GM18499 (cell line): Measurements from ENCODE around the gene CAP1.
"Not testable (repeated sequence)": the region's sequence is repeated elsewhere in the genome, so short reads cannot be mapped to it uniquely, and the experiment has no call there.

ENCODE experiments used
- ATAC-seq: cut with Tn5 transposase; IDR thresholded peaks from one replicate; pipeline ENCODE4 v1.9.1; 2021; ENCODE audit warnings: moderate number of reproducible peaks; ENCODE audit not compliant: insufficient read depth, unreplicated experiment

Gene CAP1

GRCh38 chr1:40057310-40058030 lies 16.9 kb downstream of the CAP1 start:
- no peak for ATAC-seq

- ATAC-seq: no peak
These were observed 17.5 kb downstream of the CAP1 start for GRCh38 chr1:40058097-40058452.

DNA sequence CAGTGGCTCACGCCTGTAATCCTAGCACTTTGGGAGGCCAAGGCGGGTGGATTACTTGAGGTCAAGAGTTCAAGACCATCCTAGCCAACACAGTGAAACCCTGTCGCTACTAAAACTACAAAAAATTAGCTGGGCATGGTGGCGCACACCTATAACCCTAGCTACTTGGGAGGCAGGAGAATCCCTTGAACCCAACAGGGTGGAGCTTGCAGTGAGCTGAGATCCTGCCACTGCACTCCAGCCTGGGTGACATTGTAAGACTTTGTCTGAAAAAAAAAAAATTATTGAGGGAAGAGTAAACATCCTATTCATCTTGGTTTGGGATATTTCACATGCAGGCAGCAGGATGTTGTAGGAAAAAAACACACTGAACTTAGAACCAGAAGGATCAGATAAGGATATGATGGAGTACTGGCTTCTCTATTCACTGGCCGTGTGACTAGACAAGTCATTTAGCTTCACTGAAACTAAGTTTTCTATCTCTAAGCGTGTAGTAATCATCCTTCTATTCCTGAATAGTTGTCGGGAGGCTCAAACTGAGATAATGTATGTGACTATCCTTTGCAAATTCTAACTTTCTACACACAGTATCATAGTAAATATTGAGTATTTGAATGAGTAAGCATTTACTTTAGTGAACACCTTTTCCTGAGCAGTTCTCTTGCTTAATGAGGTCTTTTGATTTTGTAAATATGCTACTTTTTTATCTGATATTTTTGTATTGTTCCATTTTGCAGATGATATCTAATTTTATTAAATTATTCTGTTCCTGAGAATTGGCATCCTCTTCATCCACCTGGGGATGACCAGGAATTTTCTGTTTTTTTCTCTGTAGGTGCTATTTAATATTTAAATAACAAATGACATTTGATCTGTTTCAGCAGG lies 18.2 kb downstream of the CAP1 start:
- no peak for ATAC-seq

GRCh38 chr1:40059338-40059959 lies 18.9 kb downstream of the CAP1 start:
- no peak for ATAC-seq

DNA sequence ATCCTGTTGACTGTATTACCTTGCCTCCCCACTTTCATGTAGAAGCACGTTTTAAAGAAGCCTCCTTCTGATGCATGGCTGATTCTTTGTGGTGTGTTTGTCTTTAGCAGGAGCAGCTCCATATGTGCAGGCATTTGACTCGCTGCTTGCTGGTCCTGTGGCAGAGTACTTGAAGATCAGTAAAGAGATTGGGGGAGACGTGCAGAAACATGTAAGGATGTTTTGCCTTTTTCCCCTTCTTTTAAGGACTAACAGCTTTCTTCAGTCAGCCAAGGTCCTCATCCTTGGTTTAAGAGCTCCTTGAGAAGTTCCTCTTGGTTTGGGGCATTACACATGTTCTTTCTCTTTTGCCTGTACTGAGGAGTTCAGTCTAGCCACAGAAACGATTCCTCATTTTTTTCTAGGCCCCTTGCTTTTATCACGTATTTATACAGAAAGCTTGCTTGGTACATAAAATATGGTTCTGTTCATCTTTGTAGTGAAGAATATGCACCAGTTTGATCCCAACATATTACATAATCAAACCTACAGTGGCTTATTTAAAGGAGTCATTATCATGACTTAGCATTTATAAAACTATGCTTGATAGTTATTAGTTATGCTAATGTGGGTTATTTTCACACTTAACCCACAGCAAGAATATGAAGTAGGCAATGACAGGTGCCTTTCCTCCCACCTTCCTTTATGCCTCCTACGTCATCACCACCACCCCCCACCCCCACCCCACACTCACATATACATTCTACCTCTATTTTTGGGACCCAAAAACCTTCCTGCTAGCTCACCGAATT lies 19.6 kb downstream of the CAP1 start:
- no peak for ATAC-seq

GRCh38 chr1:40064797-40065499 lies 24.4 kb downstream of the CAP1 start:
- ATAC-seq: no peak

GRCh38 chr1:40067023-40067422 lies 26.5 kb downstream of the CAP1 start:
- ATAC-seq: no peak

- no peak for ATAC-seq
These were observed 27.3 kb downstream of the CAP1 start for GRCh38 chr1:40067851-40068250.

DNA sequence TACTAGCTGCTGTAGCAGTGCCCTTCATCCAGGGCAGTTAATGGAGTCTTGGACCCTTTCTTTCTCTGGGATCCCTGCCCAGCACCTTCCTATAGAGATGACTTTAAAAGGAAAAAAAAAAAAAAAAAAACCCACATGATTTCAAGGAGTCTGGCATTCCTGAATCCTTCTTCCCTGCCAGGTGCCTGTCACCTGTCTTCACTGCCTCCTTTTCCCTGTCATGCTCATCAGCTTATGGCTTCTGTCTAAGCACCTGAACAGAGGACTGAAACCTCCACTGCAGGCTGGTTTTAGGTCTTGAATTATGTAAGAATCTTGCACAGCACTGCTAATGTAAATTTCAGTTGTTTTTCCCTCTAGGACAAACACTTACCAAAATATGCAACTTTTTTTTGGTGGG lies 31.6 kb downstream of the CAP1 start:
- ATAC-seq: no peak

GRCh38 chr1:40073062-40073461 lies 32.5 kb downstream of the CAP1 start:
- ATAC-seq: no peak

DNA sequence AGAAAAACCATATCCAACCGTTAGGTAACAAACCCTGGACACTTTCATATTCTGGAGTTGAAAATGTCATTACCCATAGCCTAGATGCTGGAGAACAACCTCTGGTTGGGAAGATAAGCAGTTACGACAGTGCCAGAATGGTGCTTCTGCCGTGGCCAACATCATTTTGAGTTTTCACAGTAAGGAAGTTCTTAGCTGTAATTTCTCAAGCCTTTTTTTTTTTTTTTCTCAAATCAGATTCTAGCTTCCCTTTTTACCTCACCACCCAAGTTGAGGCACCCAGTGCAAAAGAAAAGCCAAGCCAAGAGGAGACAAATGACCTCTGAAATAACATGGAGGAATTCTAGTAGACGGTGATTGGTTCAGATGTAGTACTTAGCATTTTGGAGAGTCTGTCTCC lies 34.7 kb downstream of the CAP1 start:
- no peak for ATAC-seq

- no peak for ATAC-seq
These were observed 36.4 kb downstream of the CAP1 start for GRCh38 chr1:40076895-40077312.

DNA sequence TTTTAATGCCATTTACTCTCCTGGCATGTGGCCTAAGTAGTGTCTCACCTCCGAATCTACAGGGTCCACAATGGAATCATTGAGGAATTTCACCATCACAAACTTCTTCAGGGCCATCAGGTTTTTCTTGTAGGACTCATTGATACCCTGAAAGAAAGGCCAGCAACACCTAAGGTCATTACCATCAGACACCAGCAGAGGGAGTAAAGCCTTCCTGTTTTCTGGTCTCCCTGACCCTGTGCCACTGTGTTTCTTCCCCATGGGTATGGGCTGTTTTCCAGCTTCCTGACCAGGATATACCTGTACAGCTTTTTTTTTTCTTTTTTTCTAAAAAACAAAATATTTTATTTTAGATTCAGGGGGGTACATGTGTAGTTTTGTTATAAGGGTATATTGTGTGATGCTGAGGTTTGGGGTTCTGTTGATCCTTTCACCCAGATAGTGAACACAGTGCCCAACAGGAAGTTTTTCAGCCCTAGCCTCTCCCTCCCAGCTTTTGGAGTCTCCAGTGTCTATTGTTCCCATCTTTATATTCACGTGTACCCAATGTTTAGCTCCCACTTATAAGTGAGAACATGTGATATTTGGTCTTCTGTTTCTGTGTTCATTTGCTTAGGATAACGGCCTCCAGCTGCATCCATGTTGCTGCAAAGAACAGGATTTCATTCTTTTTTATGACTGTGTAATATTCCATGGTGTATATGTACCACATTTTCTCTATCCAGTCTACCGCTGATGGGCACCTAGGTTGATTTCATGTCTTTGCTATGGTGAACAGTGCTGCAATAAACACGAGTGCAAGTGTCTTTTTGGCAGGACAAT lies 38.2 kb downstream of the CAP1 start:
- no peak for ATAC-seq

GRCh38 chr1:40079774-40080400 lies 39.4 kb downstream of the CAP1 start:
- ATAC-seq: no peak

DNA sequence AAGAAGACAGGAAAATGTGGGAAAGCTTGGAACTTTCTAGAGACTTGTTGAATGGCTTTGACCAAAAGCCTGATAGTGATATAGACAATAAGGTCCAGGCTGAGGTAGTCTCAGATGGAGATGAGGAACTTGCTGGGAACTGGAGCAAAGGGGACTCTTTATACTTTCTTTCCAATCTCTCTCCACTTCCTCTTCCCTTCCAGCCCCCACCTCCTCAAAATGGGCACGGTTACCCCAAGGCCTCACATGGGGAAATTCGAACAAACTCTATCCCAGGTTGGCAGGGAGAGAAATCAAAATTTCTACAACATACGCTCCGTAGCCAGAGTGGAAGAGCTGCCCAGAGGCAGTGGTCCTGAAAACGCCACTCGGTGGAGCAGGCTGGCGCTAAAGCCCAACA lies 41.3 kb downstream of the CAP1 start:
- ATAC-seq: no peak

DNA sequence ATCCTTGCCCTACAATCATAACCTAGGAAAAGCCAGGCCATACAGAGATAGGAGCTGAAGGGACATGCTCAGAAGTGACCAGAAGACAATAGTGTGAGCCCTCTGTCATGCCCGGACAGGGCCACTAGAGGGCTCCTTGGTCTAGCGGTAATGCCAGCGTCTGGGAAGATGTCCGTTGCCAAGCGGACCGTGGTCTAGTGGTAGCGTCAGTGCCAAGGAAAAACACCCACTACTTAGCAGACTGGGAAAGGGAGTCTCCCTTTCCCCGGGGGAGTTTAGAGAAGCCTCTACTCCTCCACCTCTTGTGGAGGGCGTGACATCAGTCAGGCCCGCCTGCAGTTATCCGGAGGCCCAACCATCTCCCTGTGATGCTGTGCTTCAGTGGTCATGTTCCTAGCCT lies 44.2 kb downstream of the CAP1 start:
- ATAC-seq: not testable (repeated sequence)

DNA sequence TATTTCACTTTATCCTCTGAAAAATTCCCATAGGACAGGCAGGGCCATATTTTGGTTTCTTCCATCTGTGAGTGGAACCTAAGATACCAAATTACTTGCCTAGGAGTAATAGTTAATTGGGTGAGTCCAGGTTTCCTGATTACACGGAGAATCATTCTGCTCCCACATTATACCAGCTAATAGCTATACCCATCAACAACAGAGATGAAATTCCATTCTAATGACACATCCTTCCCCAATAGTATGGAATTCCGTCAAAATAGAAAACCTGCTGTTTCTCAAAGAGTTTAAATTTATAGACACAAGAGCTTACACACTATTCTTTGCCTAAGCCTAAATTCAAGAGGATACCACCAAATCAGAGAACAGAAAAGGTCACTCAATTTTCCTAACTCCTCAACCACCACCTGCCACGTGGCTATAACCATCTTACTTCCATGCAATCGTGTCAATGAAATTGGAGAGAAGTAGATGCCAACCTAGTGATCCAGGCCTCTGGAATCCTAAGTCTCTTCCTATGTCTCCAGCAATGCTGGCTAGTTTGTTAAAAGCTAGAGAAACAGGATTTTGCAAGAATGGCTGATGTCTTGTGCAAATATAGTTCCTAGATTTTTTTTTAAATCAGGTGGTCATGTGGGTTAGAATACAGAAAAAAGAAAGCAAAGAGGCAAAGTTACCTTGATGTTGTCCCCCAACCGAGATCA lies 50.3 kb downstream of the CAP1 start:
- ATAC-seq: no peak

DNA sequence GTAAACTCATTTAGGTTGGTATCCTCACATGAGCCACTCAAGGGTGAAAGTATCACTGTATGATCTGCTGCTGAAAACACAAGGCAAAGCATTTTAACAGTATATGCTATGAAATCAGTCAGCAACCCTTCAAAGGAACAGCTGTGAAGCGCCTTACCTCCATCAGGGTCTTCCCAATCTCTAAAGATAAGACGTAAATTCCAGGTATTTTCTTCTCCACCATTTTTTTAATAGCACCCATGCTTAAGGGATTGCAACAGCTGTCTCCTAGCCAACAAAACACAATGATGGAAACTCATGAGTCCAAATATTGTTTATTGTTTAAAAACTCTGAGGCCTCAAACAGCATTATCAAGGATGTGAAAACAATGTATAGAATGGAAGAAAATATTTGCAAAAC lies 51.7 kb downstream of the CAP1 start:
- ATAC-seq: no peak
